H9 (cell line): ENCODE results near the gene C3orf20. TPM values are rescaled to one million over a fixed set of nuclear protein-coding genes. Genes with fewer than 3 reads are reported as not detected.

Experiments used
- DNase-seq: peaks from one replicate; pipeline ENCODE4 v3.0.0-alpha.2; 2017
- H2AFZ ChIP-seq: one replicate; pipeline ENCODE4 v1.6.1; 2013; ENCODE audit warnings: mild to moderate bottlenecking, low read length, control low read depth, moderate library complexity
- H2AK5ac ChIP-seq: 2 replicates; pipeline ENCODE4 v1.6.1; 2013; ENCODE audit warnings: low read length, control low read depth, mixed read lengths; ENCODE audit not compliant: insufficient read length
- H2BK120ac ChIP-seq: one replicate; pipeline ENCODE4 v1.6.1; 2013; ENCODE audit warnings: low read depth, mild to moderate bottlenecking, low read length, control low read depth, inconsistent platforms; ENCODE audit not compliant: poor library complexity, severe bottlenecking
- H2BK12ac ChIP-seq: 2 replicates; pipeline ENCODE4 v1.6.1; 2013; ENCODE audit warnings: low read length, control low read depth, mixed read lengths, low read depth; ENCODE audit not compliant: insufficient read length
- H2BK15ac ChIP-seq: 2 replicates; pipeline ENCODE4 v1.6.1; 2013; ENCODE audit warnings: low read depth, low read length, control low read depth
- H2BK20ac ChIP-seq: one replicate; pipeline ENCODE4 v1.6.1; 2013; ENCODE audit warnings: low read depth, mild to moderate bottlenecking, low read length, control low read depth, inconsistent platforms; ENCODE audit not compliant: poor library complexity, severe bottlenecking
- H2BK5ac ChIP-seq: 2 replicates; pipeline ENCODE4 v1.6.1; 2013; ENCODE audit warnings: low read length, control low read depth, mixed read lengths; ENCODE audit not compliant: insufficient read length
- H3K14ac ChIP-seq: 2 replicates; pipeline ENCODE4 v1.6.1; 2013; ENCODE audit warnings: low read length, control low read depth; ENCODE audit not compliant: insufficient read depth
- H3K18ac ChIP-seq: 2 replicates; pipeline ENCODE4 v1.6.1; 2013; ENCODE audit warnings: low read depth, mild to moderate bottlenecking, mixed read lengths, low read length, control low read depth; ENCODE audit not compliant: insufficient read length
- H3K23ac ChIP-seq: 2 replicates; pipeline ENCODE4 v1.6.1; 2013; ENCODE audit warnings: low read length, control low read depth, mixed read lengths, low read depth; ENCODE audit not compliant: insufficient read length
- H3K23me2 ChIP-seq: 2 replicates; pipeline ENCODE4 v1.6.1; 2013; ENCODE audit warnings: low read depth, mild to moderate bottlenecking, mixed read lengths, low read length, control low read depth; ENCODE audit not compliant: insufficient read length, poor library complexity, severe bottlenecking
- H3K27ac ChIP-seq: 2 replicates; pipeline ENCODE4 v1.5.1; 2013; ENCODE audit warnings: low read length, control low read depth, mixed read lengths, low read depth; ENCODE audit not compliant: insufficient read length
- H3K27me3 ChIP-seq: 2 replicates; pipeline ENCODE4 v1.6.1; 2013; ENCODE audit warnings: low read length, control low read depth, inconsistent platforms; ENCODE audit not compliant: insufficient read depth
- H3K4ac ChIP-seq: 2 replicates; pipeline ENCODE4 v1.6.1; 2013; ENCODE audit warnings: low read depth, mild to moderate bottlenecking, control low read depth, inconsistent platforms, low read length, moderate library complexity
- H3K4me1 ChIP-seq: 2 replicates; pipeline ENCODE4 v1.6.1; 2013; ENCODE audit warnings: low read length, control low read depth, inconsistent platforms; ENCODE audit not compliant: insufficient read depth
- H3K4me2 ChIP-seq: 2 replicates; pipeline ENCODE4 v1.6.1; 2013; ENCODE audit warnings: low read length, control low read depth, mixed read lengths; ENCODE audit not compliant: insufficient read length, insufficient read depth
- H3K56ac ChIP-seq: 2 replicates; pipeline ENCODE4 v1.6.1; 2013; ENCODE audit warnings: low read depth, mild to moderate bottlenecking, mixed read lengths, low read length, control low read depth; ENCODE audit not compliant: insufficient read length
- H3K79me1 ChIP-seq: 2 replicates; pipeline ENCODE4 v1.6.1; 2013; ENCODE audit warnings: low read depth, mild to moderate bottlenecking, moderate library complexity, low read length, control low read depth, inconsistent platforms; ENCODE audit not compliant: insufficient read depth, poor library complexity, severe bottlenecking
- H3K79me2 ChIP-seq: 2 replicates; pipeline ENCODE4 v1.6.1; 2013; ENCODE audit warnings: low read length, control low read depth, inconsistent platforms; ENCODE audit not compliant: insufficient read depth
- H3K9ac ChIP-seq: 2 replicates; pipeline ENCODE4 v1.6.1; 2013; ENCODE audit warnings: low read length, control low read depth, mixed read lengths; ENCODE audit not compliant: insufficient read length; ENCODE audit errors: extremely low read depth
- H3K9me3 ChIP-seq: one replicate; pipeline ENCODE4 v1.6.1; 2013; ENCODE audit warnings: low read depth, low read length, inconsistent platforms; ENCODE audit not compliant: control insufficient read depth
- H3T11ph ChIP-seq: one replicate; pipeline ENCODE4 v1.6.1; 2013; ENCODE audit warnings: mild to moderate bottlenecking, low read length, control low read depth, inconsistent platforms
- H4K20me1 ChIP-seq: one replicate; pipeline ENCODE4 v1.6.1; 2013; ENCODE audit not compliant: control insufficient read depth, insufficient read length, insufficient read depth
- H4K5ac ChIP-seq: 2 replicates; pipeline ENCODE4 v1.6.1; 2013; ENCODE audit warnings: low read depth, mild to moderate bottlenecking, mixed read lengths, low read length, control low read depth; ENCODE audit not compliant: insufficient read length
- H4K8ac ChIP-seq: replicated peaks from 2 replicates; pipeline ENCODE4 v1.6.1; 2013; ENCODE audit warnings: low read length, control low read depth, mixed read lengths, low read depth; ENCODE audit not compliant: insufficient read length
- H4K91ac ChIP-seq: 2 replicates; pipeline ENCODE4 v1.6.1; 2013; ENCODE audit warnings: low read depth, mild to moderate bottlenecking, moderate library complexity, mixed read lengths, low read length, control low read depth; ENCODE audit not compliant: insufficient read length
- H3K27ac Mint-ChIP-seq, 3 experiments: 2 replicates in 2 of 3; 3 replicates in 1 of 3; pipeline ENCODE4 v1.8.0; 2020 to 2021; ENCODE audit warnings: mixed read lengths in 3 of 3, mild to moderate bottlenecking in 1 of 3, moderate library complexity in 1 of 3
- H3K27me3 Mint-ChIP-seq: 2 replicates; pipeline ENCODE4 v1.8.0; 2021; ENCODE audit warnings: low read depth, mild to moderate bottlenecking, moderate library complexity, mixed read lengths
- H3K36me3 Mint-ChIP-seq, 3 experiments: 2 replicates in 2 of 3; 3 replicates in 1 of 3; pipeline ENCODE4 v1.8.0; 2020 to 2021; ENCODE audit warnings: low read depth in 3 of 3, mixed read lengths in 3 of 3; ENCODE audit not compliant: insufficient read depth in 1 of 3
- H3K4me1 Mint-ChIP-seq, 2 experiments: 2 replicates each; pipeline ENCODE4 v1.8.0; 2020; ENCODE audit warnings: mixed read lengths in 2 of 2
- H3K4me3 Mint-ChIP-seq, 2 experiments: 2 replicates in 1 of 2; 3 replicates in 1 of 2; pipeline ENCODE4 v1.8.0; 2020 to 2021; ENCODE audit warnings: mild to moderate bottlenecking in 2 of 2, mixed read lengths in 2 of 2, moderate library complexity in 1 of 2
- H3K9me3 Mint-ChIP-seq, 2 experiments: 2 replicates in 1 of 2; 3 replicates in 1 of 2; pipeline ENCODE4 v1.8.0; 2020; ENCODE audit warnings: mild to moderate bottlenecking in 2 of 2, mixed read lengths in 2 of 2, moderate library complexity in 1 of 2
- WGBS: extraction: QIAGEN DNeasy Blood & Tissue Kit; methylation state at CpG from one replicate; pipeline ENCODE4 v1.1.7; 2013; ENCODE audit warnings: missing lambda C conversion rate, low lambda C conversion rate, mixed read lengths; ENCODE audit not compliant: insufficient read length; ENCODE audit errors: extremely low coverage; 5-methylcytosine and 5-hydroxymethylcytosine counted together
- total RNA-seq: library from RNA; stranded (reverse); gene quantifications from 2 replicates; pipeline ENCODE4 v1.2.1, GENCODE V29; 2021
- TF ChIP-seq, protein P1 (sequence below): fragments of 200-600 bp; sonication (generic); conservative IDR thresholded peaks from 3 replicates; pipeline ENCODE4 v1.8.0; 2021; ENCODE audit warnings: antibody characterized with exemption, mild to moderate bottlenecking

C3orf20 gene
- total RNA-seq, 1 experiment from 2014 or later, result not detected

DNA sequence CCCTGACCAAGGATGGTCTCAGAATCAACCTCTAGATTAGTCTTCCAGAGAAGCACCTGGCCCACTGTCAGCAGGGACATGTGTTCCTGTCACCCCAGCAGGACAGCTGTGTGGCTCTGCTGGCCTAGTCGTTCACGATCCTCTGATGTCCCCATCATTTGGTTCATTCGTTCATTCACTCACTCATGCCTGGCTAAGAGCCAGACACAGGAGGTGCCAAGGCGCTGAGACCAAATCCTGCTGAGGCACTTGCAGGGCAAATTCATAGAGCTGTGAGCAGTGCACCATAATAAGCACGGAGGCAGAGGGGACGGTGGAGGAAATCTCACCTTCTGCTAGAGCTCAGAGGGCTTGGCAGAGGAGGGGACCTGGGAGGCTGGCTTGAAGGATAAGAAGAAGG is 93.9 kb downstream of the C3orf20 start:
- Histone ChIP-seq H3K18ac (no peak overlapping the region), H2BK20ac (no peak overlapping the region), H3T11ph (no peak overlapping the region), H2BK15ac (no peak overlapping the region), H4K8ac (no peak overlapping the region), H3K4me2 (no peak overlapping the region), H3K9me3 (no peaks in the 10 kb centered on the region), H3K79me2 (no peaks in the 10 kb centered on the region), H4K20me1 (no peaks in the 10 kb centered on the region), H4K5ac (no peak overlapping the region), H2BK5ac (no peak overlapping the region), H3K9ac (no peak overlapping the region), H3K23ac (no peak overlapping the region), H2AK5ac (no peak overlapping the region), H2AFZ (no peak overlapping the region), H3K27me3 (no peaks in the 10 kb centered on the region), H3K4ac (no peak overlapping the region), H2BK120ac (no peak overlapping the region), H3K4me1 (no peaks in the 10 kb centered on the region), H3K27ac (no peak overlapping the region), H3K79me1 (no peaks in the 10 kb centered on the region), H3K23me2 (no peaks in the 10 kb centered on the region), H4K91ac (no peak overlapping the region), H3K14ac (no peak overlapping the region; the same call in 1 of the 2 replicates), H2BK12ac (no peak overlapping the region), H3K56ac (no peak overlapping the region)
- WGBS, result no CpG with 5 or more reads among the region's 6 CpGs
- Mint-ChIP-seq H3K27ac (peak overlapping the region in 1 of 3 experiments; percentile 55; a peak in 1 of 7 replicates), H3K4me1 (peaks cover 3 to 10% of the 10 kb centered on the region in 2 experiments), H3K4me3 (no peak overlapping the region), H3K27me3 (peaks cover 3% of the 10 kb centered on the region), H3K9me3 (no peaks in the 10 kb centered on the region; a peak in 1 of 5 replicates), H3K36me3 (no peaks in the 10 kb centered on the region; a peak in 1 of 7 replicates)
- TF ChIP-seq, protein P1, sequence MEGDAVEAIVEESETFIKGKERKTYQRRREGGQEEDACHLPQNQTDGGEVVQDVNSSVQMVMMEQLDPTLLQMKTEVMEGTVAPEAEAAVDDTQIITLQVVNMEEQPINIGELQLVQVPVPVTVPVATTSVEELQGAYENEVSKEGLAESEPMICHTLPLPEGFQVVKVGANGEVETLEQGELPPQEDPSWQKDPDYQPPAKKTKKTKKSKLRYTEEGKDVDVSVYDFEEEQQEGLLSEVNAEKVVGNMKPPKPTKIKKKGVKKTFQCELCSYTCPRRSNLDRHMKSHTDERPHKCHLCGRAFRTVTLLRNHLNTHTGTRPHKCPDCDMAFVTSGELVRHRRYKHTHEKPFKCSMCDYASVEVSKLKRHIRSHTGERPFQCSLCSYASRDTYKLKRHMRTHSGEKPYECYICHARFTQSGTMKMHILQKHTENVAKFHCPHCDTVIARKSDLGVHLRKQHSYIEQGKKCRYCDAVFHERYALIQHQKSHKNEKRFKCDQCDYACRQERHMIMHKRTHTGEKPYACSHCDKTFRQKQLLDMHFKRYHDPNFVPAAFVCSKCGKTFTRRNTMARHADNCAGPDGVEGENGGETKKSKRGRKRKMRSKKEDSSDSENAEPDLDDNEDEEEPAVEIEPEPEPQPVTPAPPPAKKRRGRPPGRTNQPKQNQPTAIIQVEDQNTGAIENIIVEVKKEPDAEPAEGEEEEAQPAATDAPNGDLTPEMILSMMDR, result no peak
- no peak for DNase-seq
